Measurements from ENCODE around the gene GLRX. TPM values are rescaled to one million over a fixed set of nuclear protein-coding genes. Genes with fewer than 3 reads are reported as not detected.
A peak's percentile ranks its signal among the peaks of the same experiment; 100 is the strongest.

Gene GLRX
- total and polyA plus RNA-seq, 2 of the 13 experiments (the other 11 are each of a cell fraction or from before 2014, with no cell fraction given): 63.8 to 499 TPM

DNA sequence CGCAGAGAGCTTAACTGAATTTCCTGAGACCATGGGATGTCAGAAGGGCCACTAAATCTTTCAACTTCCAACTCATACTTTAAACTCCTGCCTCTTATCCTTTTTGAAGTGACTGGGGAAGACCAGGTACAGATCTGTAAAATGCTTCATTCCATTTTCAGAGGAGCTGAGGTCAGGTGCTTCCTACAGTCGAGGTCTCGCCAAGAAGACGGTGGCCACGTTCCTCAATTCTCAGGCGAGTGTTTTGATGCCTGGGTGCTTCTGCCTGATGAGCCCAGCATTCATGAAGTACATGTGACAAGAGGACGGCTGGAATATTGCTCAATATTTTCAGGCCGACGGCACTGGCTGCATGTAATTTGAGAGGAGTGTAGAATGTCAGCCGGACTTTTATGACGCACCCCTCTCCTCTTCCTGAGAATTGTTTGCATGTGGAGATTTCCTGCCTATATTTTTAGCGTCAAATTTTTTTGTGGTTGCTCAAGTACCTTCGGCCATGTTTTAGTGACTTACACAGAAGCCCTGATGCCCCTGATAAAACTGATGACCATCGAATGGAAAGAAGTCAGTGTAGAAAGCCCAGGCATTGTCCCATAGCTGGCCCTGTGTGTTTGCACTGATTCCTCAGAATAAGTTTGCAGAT lies 38.8 kb upstream of the GLRX start (continued):
- TF ChIP-seq, protein P1, sequence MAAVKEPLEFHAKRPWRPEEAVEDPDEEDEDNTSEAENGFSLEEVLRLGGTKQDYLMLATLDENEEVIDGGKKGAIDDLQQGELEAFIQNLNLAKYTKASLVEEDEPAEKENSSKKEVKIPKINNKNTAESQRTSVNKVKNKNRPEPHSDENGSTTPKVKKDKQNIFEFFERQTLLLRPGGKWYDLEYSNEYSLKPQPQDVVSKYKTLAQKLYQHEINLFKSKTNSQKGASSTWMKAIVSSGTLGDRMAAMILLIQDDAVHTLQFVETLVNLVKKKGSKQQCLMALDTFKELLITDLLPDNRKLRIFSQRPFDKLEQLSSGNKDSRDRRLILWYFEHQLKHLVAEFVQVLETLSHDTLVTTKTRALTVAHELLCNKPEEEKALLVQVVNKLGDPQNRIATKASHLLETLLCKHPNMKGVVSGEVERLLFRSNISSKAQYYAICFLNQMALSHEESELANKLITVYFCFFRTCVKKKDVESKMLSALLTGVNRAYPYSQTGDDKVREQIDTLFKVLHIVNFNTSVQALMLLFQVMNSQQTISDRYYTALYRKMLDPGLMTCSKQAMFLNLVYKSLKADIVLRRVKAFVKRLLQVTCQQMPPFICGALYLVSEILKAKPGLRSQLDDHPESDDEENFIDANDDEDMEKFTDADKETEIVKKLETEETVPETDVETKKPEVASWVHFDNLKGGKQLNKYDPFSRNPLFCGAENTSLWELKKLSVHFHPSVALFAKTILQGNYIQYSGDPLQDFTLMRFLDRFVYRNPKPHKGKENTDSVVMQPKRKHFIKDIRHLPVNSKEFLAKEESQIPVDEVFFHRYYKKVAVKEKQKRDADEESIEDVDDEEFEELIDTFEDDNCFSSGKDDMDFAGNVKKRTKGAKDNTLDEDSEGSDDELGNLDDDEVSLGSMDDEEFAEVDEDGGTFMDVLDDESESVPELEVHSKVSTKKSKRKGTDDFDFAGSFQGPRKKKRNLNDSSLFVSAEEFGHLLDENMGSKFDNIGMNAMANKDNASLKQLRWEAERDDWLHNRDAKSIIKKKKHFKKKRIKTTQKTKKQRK (IDR thresholded peaks at IDR 0.05; ENCODE audit: low read length): no peak
- TF ChIP-seq, protein P2, sequence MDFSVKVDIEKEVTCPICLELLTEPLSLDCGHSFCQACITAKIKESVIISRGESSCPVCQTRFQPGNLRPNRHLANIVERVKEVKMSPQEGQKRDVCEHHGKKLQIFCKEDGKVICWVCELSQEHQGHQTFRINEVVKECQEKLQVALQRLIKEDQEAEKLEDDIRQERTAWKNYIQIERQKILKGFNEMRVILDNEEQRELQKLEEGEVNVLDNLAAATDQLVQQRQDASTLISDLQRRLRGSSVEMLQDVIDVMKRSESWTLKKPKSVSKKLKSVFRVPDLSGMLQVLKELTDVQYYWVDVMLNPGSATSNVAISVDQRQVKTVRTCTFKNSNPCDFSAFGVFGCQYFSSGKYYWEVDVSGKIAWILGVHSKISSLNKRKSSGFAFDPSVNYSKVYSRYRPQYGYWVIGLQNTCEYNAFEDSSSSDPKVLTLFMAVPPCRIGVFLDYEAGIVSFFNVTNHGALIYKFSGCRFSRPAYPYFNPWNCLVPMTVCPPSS (IDR thresholded peaks at IDR 0.05): no peak
- TF ChIP-seq ZNF496 (CRISPR knock-in tag; IDR thresholded peaks at IDR 0.05; ENCODE audit: insufficient replicate concordance) (no peak), ZMAT5 (CRISPR knock-in tag; IDR thresholded peaks at IDR 0.05; ENCODE audit: borderline replicate concordance, low read depth) (no peak), HDAC1 (CRISPR knock-in tag; IDR thresholded peaks at IDR 0.05) (peak; percentile 75), ZNF720 (CRISPR knock-in tag; IDR thresholded peaks at IDR 0.05) (no peak), ZNF724P (CRISPR knock-in tag; IDR thresholded peaks at IDR 0.05; ENCODE audit: borderline replicate concordance) (0 out of 2 replicates have a peak, but pooled peaks have one; percentile 56), HDAC2 (CRISPR knock-in tag; IDR thresholded peaks at IDR 0.05) (peak; percentile 84), PITX1 (CRISPR knock-in tag; IDR thresholded peaks at IDR 0.05) (peak; percentile 71), ZSCAN22 (CRISPR knock-in tag; IDR thresholded peaks at IDR 0.05) (no peak), NFYC (CRISPR knock-in tag; IDR thresholded peaks at IDR 0.05) (no peak), BATF2 (CRISPR knock-in tag; IDR thresholded peaks at IDR 0.05) (no peak), KAT7 (CRISPR knock-in tag; IDR thresholded peaks at IDR 0.05; ENCODE audit: borderline replicate concordance) (0 out of 2 replicates have a peak, but pooled peaks have one; percentile 35), PCBP2 (optimal IDR thresholded peaks at IDR 0.05; ENCODE audit: low read depth, low read length, poor library complexity, severe bottlenecking) (no peak), MTF2 (CRISPR knock-in tag; IDR thresholded peaks at IDR 0.05; ENCODE audit: borderline replicate concordance) (no peak), ZFX (CRISPR knock-in tag; IDR thresholded peaks at IDR 0.05; ENCODE audit: low read depth) (peak; percentile 49; the same call in 1 of the 2 replicates), ZC3H4 (CRISPR knock-in tag; IDR thresholded peaks at IDR 0.05; ENCODE audit: borderline replicate concordance) (peak; percentile 15; the same call in 1 of the 2 replicates)
- TF ChIP-seq, protein P3, sequence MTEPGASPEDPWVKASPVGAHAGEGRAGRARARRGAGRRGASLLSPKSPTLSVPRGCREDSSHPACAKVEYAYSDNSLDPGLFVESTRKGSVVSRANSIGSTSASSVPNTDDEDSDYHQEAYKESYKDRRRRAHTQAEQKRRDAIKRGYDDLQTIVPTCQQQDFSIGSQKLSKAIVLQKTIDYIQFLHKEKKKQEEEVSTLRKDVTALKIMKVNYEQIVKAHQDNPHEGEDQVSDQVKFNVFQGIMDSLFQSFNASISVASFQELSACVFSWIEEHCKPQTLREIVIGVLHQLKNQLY (CRISPR knock-in tag; IDR thresholded peaks at IDR 0.05): peak; percentile 87
- TF ChIP-seq, protein P4, sequence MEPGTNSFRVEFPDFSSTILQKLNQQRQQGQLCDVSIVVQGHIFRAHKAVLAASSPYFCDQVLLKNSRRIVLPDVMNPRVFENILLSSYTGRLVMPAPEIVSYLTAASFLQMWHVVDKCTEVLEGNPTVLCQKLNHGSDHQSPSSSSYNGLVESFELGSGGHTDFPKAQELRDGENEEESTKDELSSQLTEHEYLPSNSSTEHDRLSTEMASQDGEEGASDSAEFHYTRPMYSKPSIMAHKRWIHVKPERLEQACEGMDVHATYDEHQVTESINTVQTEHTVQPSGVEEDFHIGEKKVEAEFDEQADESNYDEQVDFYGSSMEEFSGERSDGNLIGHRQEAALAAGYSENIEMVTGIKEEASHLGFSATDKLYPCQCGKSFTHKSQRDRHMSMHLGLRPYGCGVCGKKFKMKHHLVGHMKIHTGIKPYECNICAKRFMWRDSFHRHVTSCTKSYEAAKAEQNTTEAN (CRISPR knock-in tag; conservative IDR thresholded peaks at IDR 0.05): peak; percentile 52; the same call in 1 of the 2 replicates
- TF ChIP-seq, protein P5, sequence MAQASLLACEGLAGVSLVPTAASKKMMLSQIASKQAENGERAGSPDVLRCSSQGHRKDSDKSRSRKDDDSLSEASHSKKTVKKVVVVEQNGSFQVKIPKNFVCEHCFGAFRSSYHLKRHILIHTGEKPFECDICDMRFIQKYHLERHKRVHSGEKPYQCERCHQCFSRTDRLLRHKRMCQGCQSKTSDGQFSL (CRISPR knock-in tag; IDR thresholded peaks at IDR 0.05): no peak
- TF ChIP-seq, protein P6, sequence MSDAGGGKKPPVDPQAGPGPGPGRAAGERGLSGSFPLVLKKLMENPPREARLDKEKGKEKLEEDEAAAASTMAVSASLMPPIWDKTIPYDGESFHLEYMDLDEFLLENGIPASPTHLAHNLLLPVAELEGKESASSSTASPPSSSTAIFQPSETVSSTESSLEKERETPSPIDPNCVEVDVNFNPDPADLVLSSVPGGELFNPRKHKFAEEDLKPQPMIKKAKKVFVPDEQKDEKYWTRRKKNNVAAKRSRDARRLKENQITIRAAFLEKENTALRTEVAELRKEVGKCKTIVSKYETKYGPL (CRISPR knock-in tag; IDR thresholded peaks at IDR 0.05): peak; percentile 37; the same call in 1 of the 2 replicates

Data from HepG2 (cell line).